NCI-H1092 (cell line): ENCODE data around the gene NCKAP5.
A peak's percentile ranks its signal among the peaks of the same experiment; 100 is the strongest.

Source experiments
- DNase-seq: peaks from one replicate; lab custom pipeline; 2025; lab: John Stamatoyannopoulos, UW

Gene NCKAP5

GRCh38 chr2:133574186-133574585, 5.9 kb upstream of the NCKAP5 start:
- no peak for DNase-seq

- no peak for DNase-seq
Observed at GRCh38 chr2:133573491-133574162, 5.4 kb upstream of the NCKAP5 start.

- no peak for DNase-seq
Observed at GRCh38 chr2:133571249-133571648, 3.0 kb upstream of the NCKAP5 start.

- DNase-seq: no peak
Observed at GRCh38 chr2:133570542-133570941, 2.3 kb upstream of the NCKAP5 start.

GRCh38 chr2:133569286-133569830, 1.1 kb upstream of the NCKAP5 start:
- DNase-seq: no peak

- no peak for DNase-seq
Observed at GRCh38 chr2:133568598-133568997, 335 bp upstream of the NCKAP5 start.

- no peak for DNase-seq
Observed at GRCh38 chr2:133562558-133562957, 5.7 kb downstream of the NCKAP5 start.

- peak; percentile 22 for DNase-seq
Observed at GRCh38 chr2:133561045-133561852, 7.0 kb downstream of the NCKAP5 start.

- DNase-seq: no peak
Observed at GRCh38 chr2:133557614-133558013, 10.6 kb downstream of the NCKAP5 start.

GRCh38 chr2:133553838-133554408, 14.3 kb downstream of the NCKAP5 start:
- DNase-seq: no peak

- no peak for DNase-seq
Observed at GRCh38 chr2:133553251-133553650, 15.0 kb downstream of the NCKAP5 start.

GRCh38 chr2:133552821-133553220, 15.4 kb downstream of the NCKAP5 start:
- no peak for DNase-seq

- no peak for DNase-seq
Observed at GRCh38 chr2:133541797-133542196, 26.5 kb downstream of the NCKAP5 start.

- no peak for DNase-seq
Observed at GRCh38 chr2:133541376-133541775, 26.9 kb downstream of the NCKAP5 start.

GRCh38 chr2:133532919-133533318, 35.3 kb downstream of the NCKAP5 start:
- no peak for DNase-seq

GRCh38 chr2:133531382-133531781, 36.9 kb downstream of the NCKAP5 start:
- no peak for DNase-seq

- no peak for DNase-seq
Observed at GRCh38 chr2:133530645-133531044, 37.6 kb downstream of the NCKAP5 start.

GRCh38 chr2:133526530-133527300, 41.5 kb downstream of the NCKAP5 start:
- no peak for DNase-seq

GRCh38 chr2:133525613-133526529, 42.4 kb downstream of the NCKAP5 start:
- no peak for DNase-seq

- no peak for DNase-seq
Observed at GRCh38 chr2:133525090-133525489, 43.2 kb downstream of the NCKAP5 start.

GRCh38 chr2:133523406-133523805, 44.9 kb downstream of the NCKAP5 start:
- no peak for DNase-seq
